ENCODE results near the gene KIF1B.

GRCh38 chr1:10316752-10317151 lies 106.4 kb downstream of the KIF1B start:
- no peak for TF ChIP-seq ZNF274 (IDR thresholded peaks at IDR 0.05; ENCODE audit: low read depth, low read length)
- TF ChIP-seq CTCF (IDR thresholded peaks at IDR 0.05 in 2 of 3, conservative IDR thresholded peaks at IDR 0.05 in 1 of 3; ENCODE audit: borderline replicate concordance in 1 of 3, insufficient read depth in 1 of 3, low read depth in 2 of 3, low read length in 2 of 3) = no peak
- no peak for TF ChIP-seq EZH2 (IDR thresholded peaks at IDR 0.05)
- no peak for TF ChIP-seq RAD21 (IDR thresholded peaks at IDR 0.05; ENCODE audit: low read depth)
- TF ChIP-seq EZH2phosphoT487 (IDR thresholded peaks at IDR 0.05; ENCODE audit: borderline replicate concordance) = no peak
- no peak for TF ChIP-seq POLR2AphosphoS5 (IDR thresholded peaks at IDR 0.05; ENCODE audit: low read depth, low read length)
- TF ChIP-seq POLR2A (IDR thresholded peaks at IDR 0.05; ENCODE audit: borderline replicate concordance, extremely low read depth, insufficient read depth, insufficient read length) = no peak
- no peak for TF ChIP-seq JUND (IDR thresholded peaks at IDR 0.05)

Data from HCT116 (cell line).